K562 (cell line): ENCODE data around the gene CD72. TPM values are rescaled to one million over a fixed set of nuclear protein-coding genes. Genes with fewer than 3 reads are reported as not detected.

Experiments used
- CUX1 ChIP-seq: fragments of 200-800 bp; sonication (Bioruptor generic); IDR thresholded peaks from 2 replicates; pipeline ENCODE4 v1.6.1; 2016; ENCODE audit warnings: missing genetic modification characterization, missing compliant biosample characterization
- GATAD2A ChIP-seq: fragments of 450-650 bp; IDR thresholded peaks from 2 replicates; pipeline ENCODE4 v1.6.1; 2017
- GTF2B ChIP-seq: IDR thresholded peaks from 2 replicates; pipeline ENCODE4 v1.6.1; 2011; ENCODE audit not compliant: insufficient read length; ENCODE audit errors: extremely low read depth
- KDM5B ChIP-seq: fragments of 200-600 bp; sonication (generic); IDR thresholded peaks from 2 replicates; pipeline ENCODE4 v1.6.1; 2012; ENCODE audit warnings: low read depth, mild to moderate bottlenecking, moderate library complexity, low read length, control low read depth, inconsistent platforms; ENCODE audit not compliant: insufficient replicate concordance
- L3MBTL2 ChIP-seq: fragments of 450-650 bp; IDR thresholded peaks from 2 replicates; pipeline ENCODE4 v1.6.1; 2016; ENCODE audit warnings: mild to moderate bottlenecking, moderate library complexity
- NFYB ChIP-seq: IDR thresholded peaks from 2 replicates; pipeline ENCODE4 v1.6.1; 2011; ENCODE audit warnings: mild to moderate bottlenecking, moderate library complexity; ENCODE audit not compliant: insufficient read length; ENCODE audit errors: extremely low read depth
- PML ChIP-seq: IDR thresholded peaks from 2 replicates; pipeline ENCODE4 v1.6.1; 2012; ENCODE audit warnings: low read length, inconsistent platforms
- SAFB2 ChIP-seq: fragments of 200-400 bp; formaldehyde crosslinking; IDR thresholded peaks from 2 replicates; pipeline ENCODE4 v1.6.1; 2018; ENCODE audit warnings: borderline replicate concordance, low read length, low read depth, moderate library complexity; ENCODE audit not compliant: severe bottlenecking
- SMC3 ChIP-seq: conservative IDR thresholded peaks from 2 replicates; pipeline ENCODE4 v1.6.1; 2011; ENCODE audit warnings: low read depth, low read length, improper control_type of control experiment; ENCODE audit not compliant: insufficient read depth
- SUPT5H ChIP-seq: fragments of 450-650 bp; IDR thresholded peaks from 2 replicates; pipeline ENCODE4 v1.6.1; 2016
- TSHZ1 ChIP-seq: fragments of 250-450 bp; sonication (Bioruptor Pico); IDR thresholded peaks from 2 replicates; pipeline ENCODE4 v1.4.0; 2020; ENCODE audit warnings: mild to moderate bottlenecking, moderate library complexity
- ZNF511 ChIP-seq: sonication (generic); formaldehyde crosslinking; IDR thresholded peaks from 2 replicates; pipeline ENCODE4 v1.8.0; 2022; ENCODE audit warnings: mild to moderate bottlenecking, missing genetic modification reagents
- ZNF639 ChIP-seq, 2 experiments: fragments of 200-800 bp in 1 of 2; sonication (Bioruptor generic) in 1 of 2; sonication (generic) in 1 of 2; formaldehyde crosslinking in 1 of 2; IDR thresholded peaks in 1 of 2; conservative IDR thresholded peaks in 1 of 2; 2 replicates each; pipeline versions ENCODE4 v1.5.0 to v1.6.1; 2016 to 2020; ENCODE audit warnings: missing compliant biosample characterization in 1 of 2, missing genetic modification characterization in 1 of 2, missing genetic modification reagents in 1 of 2
- polyA plus RNA-seq, 8 experiments: library from polyadenylated mRNA; depleted of rRNA in 4 of 8; stranded (reverse) in 5 of 8; unstranded in 3 of 8; fragments of >200 nt; fragmentation: Nextera tagmentation in 2 of 8; fragmentation: Illumina TruSeq in 1 of 8; extraction: Ambion mirVana in 2 of 8; extraction: Trizol in 1 of 8; gene quantifications; 2 replicates each; pipeline versions ENCODE4 v1.2.1 to v1.2.3, GENCODE V29; 2011 to 2014; ENCODE audit warnings: inconsistent platforms in 1 of 8, missing spikeins in 1 of 8
- total RNA-seq, 7 experiments: library from RNA; depleted of rRNA in 6 of 7; stranded (reverse); fragments of >200 nt in 6 of 7; fragmentation: Illumina TruSeq in 2 of 7; extraction: Trizol in 2 of 7; gene quantifications; 2 replicates each; pipeline versions ENCODE4 v1.2.1 to v1.2.3, GENCODE V29; 2011 to 2021; ENCODE audit warnings: low replicate concordance in 1 of 7

The CD72 gene
- total and polyA plus RNA-seq, 9 of the 15 experiments (the other 6 are each of a cell fraction or from before 2014, with no cell fraction given) = 0.11 to 0.78 (median 0.27) TPM; not detected in 1

- TF ChIP-seq TSHZ1 (CRISPR knock-in tag) (no peak), GATAD2A (no peak), SUPT5H (peak; percentile 61), SAFB2 (no peak), SMC3 (0 out of 2 replicates have a peak, but pooled peaks have one; percentile 2), L3MBTL2 (peak; percentile 99), ZNF511 (CRISPR knock-in tag) (peak; percentile 82; the same call in 1 of the 2 replicates), GTF2B (no peak), CUX1 (CRISPR knock-in tag) (no peak), PML (no peak), ZNF639 (CRISPR knock-in tag; conservative IDR thresholded peaks at IDR 0.05 in 1 of 2, IDR thresholded peaks at IDR 0.05 in 1 of 2) (peak in 1 of 2 experiments; percentile 63; a peak in 1 of 4 replicates), KDM5B (no peak), NFYB (no peak)
Measured at GRCh38 chr9:35657546-35658136, 39.4 kb upstream of the CD72 start, which contains the start of gene RMRP (continued).
